ENCODE results near the gene EPHB6.

EPHB6 gene

DNA sequence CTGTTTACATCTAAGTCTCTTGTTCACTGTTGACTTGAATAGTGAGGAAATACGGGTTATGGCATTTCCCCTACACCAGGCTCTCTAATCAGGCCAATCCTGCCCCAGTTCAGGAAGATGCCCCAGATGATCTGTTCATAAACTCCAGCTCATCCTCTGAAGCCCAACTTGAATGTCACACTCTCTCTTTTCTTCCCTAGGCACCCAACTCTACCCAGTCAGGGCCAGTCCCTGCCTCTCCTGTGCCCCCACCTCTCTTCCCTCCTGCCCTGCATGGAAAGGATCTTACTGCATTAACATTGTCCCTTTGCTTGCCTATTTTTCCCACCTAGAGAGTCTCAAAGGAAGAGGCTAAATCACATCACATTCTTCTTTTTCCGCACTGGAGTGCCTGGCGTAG, 41.3 kb downstream of the EPHB6 start:
- no peak for DNase-seq (ENCODE audit: low read depth)

- DNase-seq (ENCODE audit: low read depth): no peak
Observed at GRCh38 chr7:142896741-142897379, 42.0 kb downstream of the EPHB6 start.

GRCh38 chr7:142897691-142898090, 42.8 kb downstream of the EPHB6 start:
- no peak for DNase-seq (ENCODE audit: low read depth)

GRCh38 chr7:142898377-142899170, 43.7 kb downstream of the EPHB6 start:
- DNase-seq (ENCODE audit: low read depth): no peak

DNA sequence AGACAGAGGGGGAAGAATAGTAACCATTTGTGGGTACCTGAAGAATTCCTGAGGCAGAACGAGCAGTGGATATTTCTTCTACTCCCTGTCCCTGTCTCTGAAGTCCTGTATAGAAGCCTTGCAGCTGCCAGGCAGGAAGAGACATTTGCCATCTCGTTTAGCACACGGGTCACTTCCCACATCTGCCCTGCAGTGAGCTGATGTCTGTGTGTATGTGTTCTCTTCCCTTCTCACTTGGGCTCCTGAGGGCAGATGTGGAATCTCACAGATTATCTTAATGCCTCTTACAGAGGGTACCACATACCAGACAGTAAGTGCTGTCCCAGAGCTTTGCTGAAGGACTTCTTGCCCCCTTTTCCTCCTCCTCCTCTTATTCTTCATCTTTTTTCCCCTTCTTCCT, 44.8 kb downstream of the EPHB6 start:
- DNase-seq (ENCODE audit: low read depth): no peak

DNA sequence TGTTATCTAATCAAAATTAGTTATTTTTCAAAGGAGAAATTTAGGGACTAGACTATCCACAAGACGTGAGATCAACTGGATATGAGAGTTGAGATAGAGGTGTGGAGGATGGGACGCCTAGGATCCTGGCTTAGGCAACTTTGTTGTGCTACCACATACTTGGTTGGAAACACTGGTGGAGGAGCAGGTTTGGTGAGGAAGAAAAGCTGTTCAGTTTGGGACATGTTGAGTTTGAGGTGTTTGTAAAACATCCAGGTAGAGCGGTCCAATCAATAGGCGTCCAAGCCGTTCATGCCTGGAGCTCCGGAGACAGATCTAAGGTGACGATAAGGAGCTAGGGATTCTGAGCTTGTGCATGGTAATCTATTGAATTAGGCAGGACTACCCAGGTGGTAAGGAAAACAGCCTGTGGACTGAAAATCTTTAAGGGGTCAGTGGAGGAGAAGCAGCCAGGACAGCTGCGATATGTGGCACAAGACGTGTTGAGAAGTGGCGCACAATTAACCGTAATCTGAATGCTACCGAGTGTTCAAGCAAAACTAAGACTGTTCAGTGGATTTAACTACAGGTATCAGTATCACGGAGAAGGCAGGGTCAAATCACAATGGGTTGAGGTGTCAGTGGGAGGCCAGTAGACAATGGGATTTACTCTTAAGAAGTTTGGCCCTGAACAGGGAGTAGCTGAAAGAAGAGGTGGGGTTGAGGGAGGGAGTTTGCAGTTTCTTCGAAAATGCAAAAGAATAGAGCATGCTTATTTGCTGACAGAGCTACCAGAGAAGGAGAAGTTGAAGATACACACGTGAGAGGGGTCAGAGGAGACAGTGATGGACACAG, 46.8 kb downstream of the EPHB6 start:
- no peak for DNase-seq (ENCODE audit: low read depth)

GRCh38 chr7:142904128-142904527, 49.3 kb downstream of the EPHB6 start:
- no peak for DNase-seq (ENCODE audit: low read depth)

DNA sequence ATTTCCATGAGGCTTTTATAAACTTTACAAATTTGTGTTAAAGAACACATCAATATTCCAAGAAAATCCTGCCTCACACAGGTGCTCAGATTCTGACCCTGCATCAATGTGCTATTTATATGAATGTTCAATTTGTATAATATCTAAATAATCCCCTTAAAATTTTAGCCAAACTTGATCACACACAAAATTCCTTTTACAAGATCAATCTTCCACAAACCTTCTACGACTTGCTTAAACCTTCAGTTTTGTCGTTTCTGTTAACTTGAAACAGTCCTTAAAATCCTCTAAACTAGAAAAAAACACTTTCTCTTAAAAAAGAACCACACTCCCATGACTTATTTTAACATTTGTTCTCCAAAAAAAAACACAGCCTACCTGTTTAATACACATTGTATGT, 50.9 kb downstream of the EPHB6 start:
- no peak for DNase-seq (ENCODE audit: low read depth)

DNA sequence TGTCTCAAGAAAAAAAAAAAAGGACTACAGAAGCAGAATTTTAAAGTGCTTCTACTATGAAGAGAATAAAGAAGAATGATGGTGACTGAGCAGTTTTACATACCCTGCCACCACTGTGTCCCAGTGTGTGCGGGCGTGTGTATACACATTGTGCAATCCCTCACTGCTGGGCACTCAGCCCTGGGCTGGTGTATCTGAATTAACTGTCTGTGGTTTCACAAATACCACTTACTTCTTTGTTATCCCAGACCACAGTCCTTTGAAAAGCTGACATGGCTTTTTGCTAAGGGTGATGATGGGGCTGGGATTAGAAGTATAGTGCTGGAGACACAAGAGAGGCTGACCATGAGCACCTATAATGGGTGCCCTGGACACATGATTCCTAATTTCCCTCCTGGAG, 51.8 kb downstream of the EPHB6 start:
- no peak for DNase-seq (ENCODE audit: low read depth)

DNA sequence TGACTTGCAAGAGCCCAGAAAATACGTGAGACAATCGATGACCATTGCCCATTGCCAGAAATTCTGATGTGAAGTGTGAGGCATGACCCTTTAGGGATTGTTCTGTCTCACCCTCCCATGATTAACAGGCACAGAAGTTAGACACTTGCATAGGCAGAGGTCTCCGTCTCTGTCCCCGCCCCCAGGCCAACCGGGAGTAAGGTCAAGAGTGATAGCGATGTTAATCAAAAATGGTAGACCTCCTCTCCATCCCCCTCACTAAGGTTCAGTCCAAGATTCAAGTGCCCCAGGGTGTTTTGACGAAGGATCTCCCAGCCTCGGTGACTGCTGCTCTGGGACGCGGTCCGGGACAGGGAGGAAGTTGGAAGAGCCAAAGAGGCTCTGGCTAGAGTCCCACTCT, 53.4 kb downstream of the EPHB6 start:
- DNase-seq (ENCODE audit: low read depth): no peak

DNA sequence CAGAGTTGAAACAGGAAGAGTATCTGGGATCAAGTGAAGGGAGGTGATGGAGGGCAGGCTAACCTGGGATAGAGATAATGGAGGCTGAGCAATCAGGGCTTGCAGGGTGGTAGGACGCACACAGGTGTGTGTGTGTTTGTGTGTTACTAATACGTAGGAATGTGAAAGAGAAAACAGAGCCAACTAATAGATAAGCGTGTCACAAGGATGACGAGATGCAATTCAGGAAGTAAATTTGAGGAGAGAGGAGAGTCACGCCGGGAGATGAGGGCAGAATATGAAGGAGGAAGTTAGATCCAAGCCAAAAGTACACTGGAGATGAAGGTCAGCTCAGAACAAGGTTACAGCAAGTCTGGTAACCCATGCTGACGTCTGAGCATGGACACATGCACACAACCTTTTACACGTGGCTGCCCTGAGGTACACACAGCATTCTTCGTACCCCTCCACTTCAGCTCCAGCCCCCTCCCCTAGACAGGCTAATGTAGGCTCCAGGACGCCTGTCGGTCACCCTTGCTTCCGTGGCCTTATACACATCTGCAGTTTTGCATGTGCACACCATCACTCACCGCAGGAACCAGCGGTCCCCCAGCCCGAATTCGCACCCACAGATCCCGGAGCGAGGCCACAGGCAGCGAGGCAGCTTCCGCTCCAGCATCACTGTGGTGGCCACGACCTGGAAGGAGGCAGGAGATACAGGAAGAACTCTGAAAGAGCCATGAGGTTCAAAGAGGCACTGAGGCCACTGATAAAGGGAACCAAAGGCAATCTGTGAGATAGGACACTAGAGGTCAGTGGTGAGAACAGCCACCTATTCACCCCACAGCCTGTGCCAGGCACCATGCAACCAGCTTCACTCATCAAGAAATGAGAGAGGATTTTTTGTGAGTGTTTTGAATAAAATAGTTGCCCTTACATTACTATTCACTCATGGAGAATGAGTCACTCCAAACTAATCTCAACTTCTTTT, 54.3 kb downstream of the EPHB6 start:
- no peak for DNase-seq (ENCODE audit: low read depth)

- DNase-seq (ENCODE audit: low read depth): no peak
Observed at GRCh38 chr7:142910031-142910433, 55.2 kb downstream of the EPHB6 start.

GRCh38 chr7:142910481-142910880, 55.6 kb downstream of the EPHB6 start:
- DNase-seq (ENCODE audit: low read depth): no peak

DNA sequence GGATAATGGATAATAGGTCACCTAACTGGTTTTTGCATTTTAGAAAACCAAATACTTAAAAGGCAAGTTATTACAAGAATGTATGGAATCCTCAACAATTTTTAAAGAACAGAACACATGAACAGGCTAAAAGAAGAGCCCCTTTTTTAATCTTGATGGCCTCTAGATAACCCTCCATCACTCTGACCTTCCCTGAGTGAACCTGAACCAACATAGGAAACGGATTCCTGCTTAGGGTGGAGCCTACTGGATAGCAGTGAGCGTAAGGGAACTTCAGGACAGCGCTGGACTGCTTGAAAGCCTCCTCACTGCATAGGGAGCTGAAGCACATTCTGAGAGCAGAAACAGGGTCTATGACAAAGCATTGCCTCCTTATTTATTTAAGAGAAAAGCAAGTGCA, 58.2 kb downstream of the EPHB6 start:
- DNase-seq (ENCODE audit: low read depth): no peak

DNA sequence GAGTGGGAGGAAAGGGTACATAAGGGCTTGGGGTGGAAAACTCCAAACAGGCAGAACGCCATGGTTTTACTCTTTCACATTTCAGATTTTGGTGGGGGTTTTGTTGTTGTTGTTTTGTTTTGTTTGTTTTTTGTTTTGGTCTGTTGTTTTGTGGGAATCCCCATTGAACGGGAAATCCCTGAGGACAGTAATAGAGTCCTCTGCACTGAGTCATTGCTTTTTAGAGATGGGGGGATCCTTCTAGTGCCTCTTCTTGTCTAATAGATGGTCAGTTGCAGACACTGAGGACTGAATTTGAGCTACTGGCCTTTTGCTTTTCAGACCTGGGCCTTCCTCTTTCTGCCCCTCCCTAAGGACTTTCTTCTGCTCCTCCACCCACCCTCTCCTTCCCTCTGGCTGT, 58.7 kb downstream of the EPHB6 start:
- no peak for DNase-seq (ENCODE audit: low read depth)

- DNase-seq (ENCODE audit: low read depth): no peak
Observed at GRCh38 chr7:142914121-142914520, 59.2 kb downstream of the EPHB6 start.

- no peak for DNase-seq (ENCODE audit: low read depth)
Observed at GRCh38 chr7:142915315-142915714, 60.4 kb downstream of the EPHB6 start.

GRCh38 chr7:142916508-142916907, 61.6 kb downstream of the EPHB6 start:
- no peak for DNase-seq (ENCODE audit: low read depth)

GRCh38 chr7:142917447-142917846, 62.6 kb downstream of the EPHB6 start:
- no peak for DNase-seq (ENCODE audit: low read depth)

DNA sequence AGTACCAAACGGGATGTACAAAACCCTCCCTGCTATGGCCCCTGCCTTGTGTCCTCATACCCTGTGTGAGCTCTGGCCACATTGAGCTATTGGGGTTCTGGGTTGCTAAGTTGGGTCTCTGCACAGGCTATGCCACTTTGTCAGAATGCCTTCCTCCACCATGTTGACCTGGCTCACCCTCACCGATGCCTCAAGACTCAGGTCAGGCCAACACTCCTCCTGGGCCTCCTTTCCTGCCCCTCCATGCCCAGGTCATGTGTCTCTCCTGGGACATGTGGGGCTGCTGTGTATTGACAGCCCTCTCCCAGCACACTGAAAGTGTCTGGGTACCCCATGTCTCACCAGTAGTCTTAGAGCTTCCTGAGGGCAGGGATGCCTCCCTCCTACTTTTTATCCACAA, 64.0 kb downstream of the EPHB6 start:
- DNase-seq (ENCODE audit: low read depth): no peak

DNA sequence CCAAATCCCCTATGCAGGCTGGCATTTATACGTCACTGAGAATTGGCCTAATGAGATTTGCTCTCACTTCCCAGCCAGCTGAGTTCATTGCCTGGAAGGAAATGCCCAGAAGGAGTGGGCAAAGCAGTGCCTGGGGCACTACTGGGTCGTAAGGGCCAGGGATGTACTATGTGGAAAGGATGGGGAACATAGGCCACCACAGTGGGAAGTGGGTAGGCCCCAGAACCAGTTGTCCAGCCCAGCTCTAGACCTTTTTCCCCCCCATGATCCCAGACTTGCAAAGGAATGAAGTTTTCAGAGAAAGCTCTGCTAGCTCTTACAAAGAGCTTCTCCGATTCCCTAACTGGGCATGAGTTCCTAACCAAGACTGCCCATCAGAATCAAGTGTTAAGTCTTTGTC, 64.8 kb downstream of the EPHB6 start:
- DNase-seq (ENCODE audit: low read depth): no peak
